Anterior cingulate cortex (tissue), 58 donors: ENCODE measurements around the gene URI1.
A peak's percentile ranks its signal among the peaks of the same experiment; 100 is the strongest.

Source experiments
- DNase-seq, 58 donors: peaks; one replicate each; lab custom pipeline; 2025; lab: John Stamatoyannopoulos, UW

URI1 gene

DNA sequence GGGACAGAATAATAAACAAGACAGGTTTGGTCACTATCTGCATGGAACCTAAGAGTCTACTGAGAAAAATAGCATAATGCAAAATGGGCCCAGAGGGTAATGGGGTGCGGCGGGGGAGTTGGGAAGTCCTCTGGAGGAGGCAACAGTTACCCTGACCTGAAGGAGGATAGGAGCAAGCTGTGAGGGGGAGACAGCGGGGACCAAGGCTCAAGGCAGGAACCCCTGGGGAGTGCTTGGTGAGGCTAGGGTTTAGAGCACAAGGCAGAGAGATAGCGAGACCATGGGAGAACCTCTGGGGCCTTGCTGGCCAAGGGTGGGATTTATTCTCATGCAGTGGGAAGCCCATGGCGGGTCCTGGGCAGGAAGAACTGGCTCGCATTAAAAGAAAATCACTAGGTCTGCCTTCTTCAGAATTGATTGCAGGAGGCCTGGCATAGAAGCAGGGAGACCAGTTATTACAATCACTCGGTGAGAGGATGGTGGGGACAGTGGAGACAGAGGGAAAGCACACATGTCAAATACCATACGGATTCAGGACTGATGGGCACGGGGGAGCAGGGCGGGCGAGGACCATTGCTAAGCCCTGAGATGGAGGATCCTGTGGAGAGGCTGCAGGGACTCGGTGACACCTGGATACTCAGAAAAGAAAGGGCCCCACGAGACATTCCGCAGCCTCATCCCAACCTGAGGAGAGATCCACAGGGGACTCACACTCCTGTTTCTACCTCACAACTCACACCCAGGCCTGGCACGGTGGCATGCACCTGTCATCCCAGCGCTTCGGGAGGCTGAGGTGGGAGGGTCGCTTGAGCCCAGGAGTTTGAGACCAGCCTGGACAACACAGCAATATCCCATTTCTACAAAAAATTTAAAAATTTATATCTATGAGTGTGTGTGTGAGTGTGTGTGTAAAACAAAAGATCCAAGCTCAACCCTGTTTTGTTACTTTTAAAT, 110.4 kb downstream of the URI1 start:
- no peak for DNase-seq

DNA sequence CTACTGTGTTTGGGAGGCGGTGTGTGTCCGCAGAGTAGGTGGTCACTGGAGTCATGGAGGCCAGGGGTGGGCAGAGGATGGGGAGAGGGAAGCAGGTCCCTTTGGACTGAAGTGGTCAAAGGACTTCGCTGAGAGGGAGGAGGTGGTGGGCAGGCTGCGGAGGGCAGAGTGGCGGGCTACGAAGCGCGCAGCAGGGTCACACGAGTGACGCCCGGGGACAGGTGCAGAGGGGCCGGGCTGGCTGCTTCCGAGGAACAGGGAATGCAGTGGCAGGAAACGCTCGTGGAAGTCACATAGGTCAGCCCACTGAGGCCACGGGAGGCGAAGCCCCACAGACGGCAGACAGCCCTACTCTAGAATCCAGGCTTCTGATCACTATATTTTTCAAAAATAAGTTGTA, 111.5 kb downstream of the URI1 start:
- DNase-seq = no peak

DNA sequence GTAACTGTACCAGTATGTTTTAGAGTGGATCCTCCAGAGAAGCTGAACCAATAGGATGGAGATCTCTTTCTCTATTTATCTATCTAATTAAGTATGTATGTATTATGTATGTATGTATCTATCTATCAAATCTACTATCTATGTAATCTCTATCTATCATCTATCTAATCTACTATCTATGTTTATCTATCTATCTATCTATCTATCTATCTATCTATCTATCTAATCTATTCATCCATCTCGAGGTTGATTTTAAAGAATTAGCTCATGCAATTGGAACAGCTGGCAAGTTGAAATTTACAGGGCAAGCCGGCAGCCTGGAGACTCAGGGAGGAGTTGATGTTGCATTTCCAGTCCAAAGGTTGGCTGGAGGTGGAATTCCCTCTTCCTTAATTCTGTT, 112.2 kb downstream of the URI1 start:
- DNase-seq = no peak

DNA sequence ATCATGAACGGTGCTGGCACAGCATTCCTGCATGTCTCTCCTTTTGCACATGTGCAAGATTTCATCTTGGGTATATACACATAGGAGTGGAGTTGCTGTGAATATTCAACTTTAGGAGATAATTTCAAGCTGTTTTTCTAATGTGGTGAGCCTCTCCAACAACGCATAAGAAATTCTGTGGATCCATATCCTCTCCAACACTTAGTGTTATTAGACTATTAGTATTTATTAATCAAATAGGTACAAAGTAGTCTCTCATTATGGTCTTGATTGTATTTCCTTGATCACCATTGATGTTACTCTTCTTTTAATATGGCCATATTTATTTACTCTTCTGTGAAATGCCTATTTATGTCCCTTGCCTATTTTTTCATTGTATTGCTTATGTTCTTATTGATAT, 114.5 kb downstream of the URI1 start:
- DNase-seq = no peak

DNA sequence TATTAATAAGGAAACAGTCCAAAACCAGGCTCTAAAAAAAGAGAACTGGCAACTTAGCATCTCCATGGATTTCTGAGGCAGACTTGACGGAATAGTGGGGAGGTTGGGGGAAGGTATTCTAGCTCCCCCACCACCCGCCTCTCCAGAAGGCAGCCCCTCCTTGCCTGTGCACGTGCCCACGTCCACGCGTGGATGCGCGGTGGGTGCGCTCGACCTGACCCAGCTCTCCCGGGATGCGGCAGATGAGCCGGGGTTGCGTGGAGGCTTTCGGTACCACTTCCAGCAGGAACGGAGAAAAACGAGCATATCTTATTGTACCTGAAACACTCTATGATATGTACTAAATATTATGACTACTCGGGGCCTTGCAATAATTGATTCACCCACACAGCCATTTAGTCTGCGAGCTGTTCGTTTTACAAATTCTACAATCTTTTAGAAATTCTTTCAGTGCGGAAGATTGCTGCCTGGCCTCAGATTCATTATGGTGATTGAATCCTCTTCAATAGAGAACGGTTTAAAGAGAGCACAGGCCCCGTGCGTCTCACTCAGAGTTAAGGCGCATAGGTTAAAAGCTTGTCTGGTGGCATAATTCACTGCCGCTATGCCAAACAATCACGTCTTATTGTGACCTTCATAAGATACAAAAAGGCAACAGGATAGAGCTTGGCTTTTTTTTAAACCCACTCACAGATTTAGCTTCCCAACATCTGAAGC, 117.9 kb downstream of the URI1 start:
- no peak for DNase-seq

DNA sequence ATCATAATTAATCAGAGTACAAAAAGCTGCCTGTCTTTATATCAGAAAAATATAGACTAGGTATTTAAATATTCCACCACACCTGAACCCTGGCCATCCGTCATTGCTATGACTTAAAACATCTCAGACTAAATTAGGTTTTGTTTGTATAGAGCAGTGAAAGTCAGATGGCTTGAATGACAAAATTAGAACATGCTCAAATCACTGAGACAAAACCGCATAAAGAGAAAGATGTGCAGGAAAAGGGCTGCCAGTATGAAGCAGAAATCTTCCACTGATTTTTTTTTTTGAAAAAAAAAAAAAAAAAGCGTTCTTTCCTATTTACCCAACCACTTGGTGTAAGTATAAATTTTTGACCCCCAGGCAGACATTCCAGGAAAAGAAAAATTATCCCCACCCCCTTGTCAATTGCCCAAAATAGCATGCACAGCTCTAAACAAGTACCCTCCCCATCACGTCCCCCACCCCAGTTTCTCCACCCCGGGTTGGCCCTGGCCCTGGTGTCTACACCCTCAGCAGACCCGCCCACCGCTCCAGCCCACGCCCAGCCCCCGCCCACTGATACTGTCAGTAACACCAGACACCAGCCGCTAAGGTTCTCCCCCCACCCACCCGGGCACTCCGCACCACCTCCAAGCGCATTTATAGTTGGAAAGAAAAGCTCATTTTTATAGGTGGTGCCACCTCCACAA, 118.6 kb downstream of the URI1 start:
- DNase-seq = peak in 1 of 58 donors; percentile 52

DNA sequence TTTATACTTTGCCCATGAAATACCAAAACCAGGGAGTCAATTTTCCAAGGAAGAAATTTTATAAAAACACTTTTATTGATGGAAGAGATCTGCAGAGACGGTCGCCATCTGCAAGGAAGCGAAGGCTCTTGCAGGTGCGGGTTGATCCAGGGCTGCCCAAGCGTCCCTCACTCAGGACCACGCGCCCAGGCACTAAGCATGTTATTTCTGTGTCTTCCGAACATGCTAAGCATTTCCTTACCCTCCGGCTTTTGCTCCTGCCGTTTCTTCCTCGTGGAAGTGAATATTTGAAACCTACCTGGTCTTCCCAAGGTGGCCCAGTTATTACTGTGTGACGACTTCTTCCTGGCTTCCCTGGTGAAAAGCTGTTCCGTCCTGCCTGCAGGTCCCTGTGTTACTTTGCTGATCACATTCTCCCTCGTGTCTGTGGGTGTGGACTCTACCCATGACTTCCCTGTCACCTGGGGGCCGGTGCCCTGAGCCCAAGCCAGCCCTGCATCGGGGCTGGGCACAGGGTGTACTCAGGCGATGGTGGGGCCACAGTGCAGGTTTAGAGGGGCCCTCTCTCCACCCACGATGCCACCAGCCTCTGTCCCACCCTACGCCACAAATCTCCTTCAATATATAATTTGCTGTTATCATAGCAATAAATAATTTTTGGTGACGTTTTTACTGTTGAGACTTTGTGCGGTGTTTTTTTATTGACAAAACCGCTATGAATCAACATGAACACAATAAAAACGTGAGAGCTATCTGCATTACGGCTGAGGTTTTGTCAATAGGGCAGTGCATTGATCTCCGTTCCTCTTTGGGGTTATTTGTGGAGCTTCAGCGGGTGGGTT, 119.4 kb downstream of the URI1 start:
- DNase-seq = no peak

DNA sequence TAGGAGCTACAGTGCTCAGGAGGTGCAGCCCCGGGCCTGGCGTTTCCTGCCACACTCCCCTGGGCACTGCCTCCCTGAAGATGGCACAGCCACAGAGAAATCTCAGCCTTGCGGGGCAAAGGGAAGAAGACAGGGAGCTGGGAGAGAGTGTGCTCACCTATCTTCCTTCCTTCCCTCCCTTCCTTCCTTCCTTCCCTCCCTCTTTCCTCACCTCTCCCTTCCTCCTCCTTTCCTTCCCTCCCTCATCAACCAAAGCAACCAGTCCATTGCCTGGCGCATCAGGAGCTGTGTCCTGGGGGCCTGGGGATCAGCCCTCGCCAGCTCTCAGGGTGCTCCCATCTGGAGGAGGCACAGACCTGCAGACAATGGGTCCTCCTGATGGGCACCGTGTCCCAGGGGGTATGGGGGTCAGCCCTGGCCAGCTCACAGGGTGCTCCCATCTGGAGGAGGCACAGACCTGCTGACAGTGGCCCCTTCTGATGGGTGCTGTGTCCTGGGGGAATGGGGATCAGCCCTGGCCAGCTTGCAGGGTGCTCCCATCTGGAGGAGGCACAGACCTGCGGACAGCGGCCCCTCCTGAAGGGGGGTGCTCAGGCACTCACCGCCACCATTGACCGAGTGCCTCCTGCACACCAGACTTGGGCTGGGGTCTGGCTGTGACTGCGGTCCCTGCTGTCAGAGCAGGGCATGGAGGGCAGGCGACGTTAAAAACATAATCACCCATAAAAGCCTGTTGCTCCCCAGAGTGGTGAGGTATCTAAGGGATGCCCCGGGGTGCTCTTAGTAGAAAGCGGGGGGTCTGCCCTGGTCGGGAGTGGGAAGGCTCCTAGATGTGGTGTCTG, 120.2 kb downstream of the URI1 start:
- no peak for DNase-seq

DNA sequence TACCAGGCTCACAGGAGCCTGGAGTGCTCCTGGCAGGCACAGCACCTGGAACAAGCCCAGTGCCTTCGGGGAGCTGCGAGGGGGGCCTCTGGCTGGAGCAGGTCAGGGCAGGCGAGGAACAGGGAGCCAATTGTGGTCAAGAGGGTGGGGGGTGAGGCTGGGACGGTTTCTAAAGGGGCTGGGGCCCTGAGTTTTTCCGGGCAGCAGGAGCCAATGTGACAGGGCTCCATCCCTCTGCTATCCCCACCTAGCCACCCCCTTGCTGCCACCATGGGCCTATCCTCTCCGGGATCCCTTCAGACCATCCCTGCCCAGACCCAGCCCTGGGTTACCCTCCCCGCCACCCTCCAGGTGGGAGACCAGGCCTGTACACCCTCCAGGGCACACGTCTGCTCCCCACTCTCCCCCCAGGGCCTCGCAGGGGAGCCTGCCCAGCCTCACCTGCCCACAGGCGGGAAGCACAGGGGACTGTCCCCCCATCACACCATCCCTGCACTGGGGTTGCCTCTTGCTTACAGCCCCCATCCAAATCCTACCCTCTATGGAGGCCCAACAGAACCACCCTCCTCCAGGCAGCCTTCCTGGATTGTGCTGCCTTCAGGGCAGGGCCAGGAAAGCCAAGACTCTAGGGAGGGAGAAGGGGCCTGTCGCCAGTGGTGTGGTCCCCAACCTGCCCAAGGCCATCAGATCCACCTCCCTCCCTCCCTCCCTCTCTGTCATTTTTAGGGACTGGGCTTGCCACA, 121.0 kb downstream of the URI1 start:
- DNase-seq = no peak

DNA sequence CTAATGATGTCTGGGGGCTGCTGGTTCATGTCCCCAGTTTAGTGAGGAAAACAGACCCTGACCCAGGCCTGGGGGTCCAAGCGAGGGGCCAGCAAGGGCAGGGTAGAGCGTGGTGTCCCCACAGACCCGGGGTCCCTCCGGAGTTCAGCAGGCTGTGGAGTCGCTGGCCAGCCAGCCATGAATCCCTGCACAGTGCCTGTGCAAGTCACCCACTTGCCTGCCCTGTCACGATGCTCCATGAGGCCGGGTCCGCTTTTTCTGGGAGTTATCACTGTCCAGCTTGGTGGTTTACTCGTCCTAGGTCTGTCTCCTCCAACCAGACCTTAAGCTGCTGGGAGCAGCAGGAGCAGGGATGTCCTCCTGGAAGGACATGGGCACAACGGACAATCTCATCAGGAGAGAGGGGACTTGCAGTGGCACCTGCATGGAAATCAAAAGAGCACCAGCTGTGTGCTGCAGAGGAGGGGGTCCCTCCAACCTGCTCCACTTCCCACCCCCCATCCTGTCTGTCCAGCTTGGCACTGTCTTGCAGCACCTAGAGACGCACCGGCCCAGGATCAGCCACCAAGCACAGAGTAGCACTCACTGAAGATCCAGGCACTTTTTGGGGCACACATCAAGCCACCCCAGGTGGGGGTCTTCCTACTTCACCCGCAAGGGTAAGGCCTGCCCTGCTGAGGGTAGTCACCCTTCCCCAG, 121.8 kb downstream of the URI1 start:
- DNase-seq = no peak

DNA sequence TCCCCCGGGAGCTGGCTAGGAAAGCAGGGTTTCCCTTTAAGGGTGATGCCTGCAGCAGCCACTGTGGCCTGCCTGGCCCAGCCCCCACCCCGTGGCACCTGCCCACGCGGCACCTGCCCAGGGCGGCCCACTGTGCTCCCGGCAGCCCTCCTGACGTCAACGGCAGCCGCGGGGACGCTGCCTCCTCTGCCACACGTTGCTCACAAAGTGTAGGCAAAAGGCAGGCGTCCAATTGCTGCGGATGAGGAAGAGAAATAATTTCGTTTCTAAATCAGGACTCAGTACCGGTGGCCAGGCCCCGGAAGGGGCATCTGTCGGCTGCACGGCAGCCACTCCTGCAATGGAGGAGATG, 122.3 kb downstream of the URI1 start:
- peak in 17 of 58 donors; percentile 17 to 57 (median 31) for DNase-seq

DNA sequence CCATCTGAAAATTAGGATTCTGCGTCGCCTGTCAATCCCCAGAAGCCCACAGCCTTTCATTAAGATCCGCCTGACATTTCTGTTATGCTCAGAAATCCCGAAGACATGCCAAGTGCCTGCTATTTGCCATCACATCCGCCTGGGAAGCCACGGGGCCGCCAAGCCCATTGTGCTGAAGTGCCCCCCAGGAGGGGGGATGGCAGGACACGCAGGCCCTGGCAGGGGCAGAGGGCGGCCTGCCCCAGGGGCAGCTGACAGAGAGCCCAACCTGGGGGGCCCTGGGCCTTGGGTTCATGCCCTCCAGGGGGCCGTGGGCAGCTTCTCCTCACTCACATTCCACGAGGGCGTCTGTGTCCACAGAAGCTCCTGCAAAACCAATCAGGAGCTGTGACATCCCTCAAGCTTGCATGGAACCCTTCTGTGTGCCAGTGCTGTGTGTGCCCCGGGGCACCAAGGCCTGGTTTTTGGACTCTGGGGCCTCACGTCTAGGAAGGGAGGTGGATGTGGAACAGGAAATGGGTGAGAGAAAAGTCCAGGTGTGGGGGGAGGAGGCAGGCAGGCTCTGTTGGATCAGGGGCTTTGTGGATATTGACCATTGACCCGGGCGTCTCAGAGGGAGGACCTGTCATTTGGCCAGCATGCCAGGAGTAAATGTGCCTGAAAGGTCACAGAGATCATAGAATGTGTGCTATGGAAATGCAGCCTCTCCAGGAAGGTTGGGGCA, 122.9 kb downstream of the URI1 start:
- peak in 1 of 58 donors; percentile 18 for DNase-seq

DNA sequence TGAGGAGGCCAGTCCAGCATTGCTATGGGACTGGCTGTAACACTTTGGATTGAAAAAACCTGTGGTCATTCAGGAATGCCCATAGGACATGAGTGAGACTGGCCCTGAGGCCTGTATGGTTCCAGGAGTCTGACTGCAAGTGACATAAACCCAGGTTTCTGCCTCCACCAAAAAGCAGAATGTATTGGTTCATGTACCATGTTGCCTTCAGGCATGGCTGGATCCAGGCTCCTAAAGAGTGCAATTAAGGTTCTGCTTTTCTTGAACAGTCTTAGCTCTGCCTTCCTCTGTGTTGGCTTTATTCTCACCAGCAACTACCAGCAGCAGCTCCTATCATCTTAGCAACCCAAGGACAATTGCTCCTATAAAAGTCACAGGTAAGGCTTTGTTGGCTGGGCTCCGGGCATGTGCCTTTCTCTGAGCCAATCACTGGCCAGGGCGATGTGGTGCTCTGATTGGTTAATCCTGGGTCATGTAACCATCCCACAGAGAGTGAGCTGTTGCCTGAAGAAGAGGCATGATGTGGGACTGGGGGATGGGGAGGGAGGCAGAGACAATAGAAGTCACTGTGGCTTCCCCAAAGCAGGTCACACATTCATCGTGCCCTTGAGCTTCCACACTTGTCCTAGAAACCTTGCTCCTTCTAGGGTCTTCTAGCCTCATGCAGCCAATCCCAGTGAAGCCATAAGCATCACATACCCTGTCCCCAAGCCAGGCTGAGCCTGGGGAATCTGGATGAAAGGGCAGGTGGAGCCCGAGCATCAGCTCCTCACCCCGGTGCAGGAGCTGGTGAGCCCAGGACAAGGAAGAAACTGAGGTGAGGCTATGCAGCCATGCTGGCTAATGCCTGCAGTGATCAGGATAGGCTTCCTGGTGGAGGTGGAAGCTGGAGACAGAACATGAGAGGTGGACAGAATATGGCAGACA, 123.9 kb downstream of the URI1 start:
- DNase-seq = peak in 1 of 58 donors; percentile 20
